ENCODE measurements around the gene BLVRB.

GRCh38 chr19:40442328-40443130 lies 23.0 kb downstream of the BLVRB start:
- no peak for TF ChIP-seq CTCF (IDR thresholded peaks at IDR 0.05)
- TF ChIP-seq EP300 (IDR thresholded peaks at IDR 0.05): no peak
